Vagina (tissue), 2 donors: Measurements from ENCODE around the gene RYK.

Experiments used
- POLR2A ChIP-seq, 2 donors: fragments of 450-650 bp; IDR thresholded peaks; one replicate each; pipeline ENCODE4 v1.6.1; 2017; ENCODE audit warnings: antibody characterized with exemption in 2 of 2, mild to moderate bottlenecking in 2 of 2, moderate library complexity in 2 of 2
- TF ChIP-seq, protein P1 (sequence below), 3 experiments: fragments of 450-650 bp in 2 of 3; fragments of 200-600 bp in 1 of 3; sonication (generic) in 1 of 3; IDR thresholded peaks; one replicate each; pipeline ENCODE4 v1.5.1; 2017 to 2019; ENCODE audit warnings: antibody characterized with exemption in 3 of 3, mild to moderate bottlenecking in 2 of 3, moderate library complexity in 2 of 3

GRCh38 chr3:134294302-134295280 lies 43.9 kb upstream of the RYK start:
- TF ChIP-seq, protein P1, sequence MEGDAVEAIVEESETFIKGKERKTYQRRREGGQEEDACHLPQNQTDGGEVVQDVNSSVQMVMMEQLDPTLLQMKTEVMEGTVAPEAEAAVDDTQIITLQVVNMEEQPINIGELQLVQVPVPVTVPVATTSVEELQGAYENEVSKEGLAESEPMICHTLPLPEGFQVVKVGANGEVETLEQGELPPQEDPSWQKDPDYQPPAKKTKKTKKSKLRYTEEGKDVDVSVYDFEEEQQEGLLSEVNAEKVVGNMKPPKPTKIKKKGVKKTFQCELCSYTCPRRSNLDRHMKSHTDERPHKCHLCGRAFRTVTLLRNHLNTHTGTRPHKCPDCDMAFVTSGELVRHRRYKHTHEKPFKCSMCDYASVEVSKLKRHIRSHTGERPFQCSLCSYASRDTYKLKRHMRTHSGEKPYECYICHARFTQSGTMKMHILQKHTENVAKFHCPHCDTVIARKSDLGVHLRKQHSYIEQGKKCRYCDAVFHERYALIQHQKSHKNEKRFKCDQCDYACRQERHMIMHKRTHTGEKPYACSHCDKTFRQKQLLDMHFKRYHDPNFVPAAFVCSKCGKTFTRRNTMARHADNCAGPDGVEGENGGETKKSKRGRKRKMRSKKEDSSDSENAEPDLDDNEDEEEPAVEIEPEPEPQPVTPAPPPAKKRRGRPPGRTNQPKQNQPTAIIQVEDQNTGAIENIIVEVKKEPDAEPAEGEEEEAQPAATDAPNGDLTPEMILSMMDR (IDR thresholded peaks at IDR 0.05): no peak
- TF ChIP-seq POLR2A (IDR thresholded peaks at IDR 0.05): no peak
